Neural cell (in vitro differentiated cells): ENCODE data around the gene ADH5. TPM values are rescaled to one million over a fixed set of nuclear protein-coding genes. Genes with fewer than 3 reads are reported as not detected.

Source experiments
- H2AFZ ChIP-seq: fragments of 200-600, 300-800 bp; sonication (generic), shearing (Covaris generic); 2 replicates; pipeline ENCODE4 v1.6.0; 2014; ENCODE audit warnings: low read depth, mild to moderate bottlenecking, antibody characterized with exemption, low read length, moderate library complexity
- H3F3A ChIP-seq: fragments of 200-600 bp; shearing (Covaris generic); 2 replicates; pipeline ENCODE4 v1.6.1; 2016; ENCODE audit warnings: mild to moderate bottlenecking, moderate library complexity, mixed read lengths, antibody characterized with exemption, low read length; ENCODE audit not compliant: insufficient read depth, poor library complexity, severe bottlenecking
- H3K27ac ChIP-seq: fragments of 200-600, 300-800 bp; sonication (generic), shearing (Covaris generic); 2 replicates; pipeline ENCODE4 v1.5.1; 2014; ENCODE audit warnings: mild to moderate bottlenecking, low read length, moderate library complexity
- H3K27me3 ChIP-seq: fragments of 300-800, 200-600 bp; sonication (generic), shearing (Covaris generic); 2 replicates; pipeline ENCODE4 v1.6.0; 2014; ENCODE audit warnings: mild to moderate bottlenecking, low read depth, low read length, moderate library complexity; ENCODE audit not compliant: insufficient read depth
- H3K36me3 ChIP-seq: fragments of 300-800, 200-600 bp; sonication (generic), shearing (Covaris generic); 2 replicates; pipeline ENCODE4 v1.5.1; 2014; ENCODE audit warnings: mild to moderate bottlenecking, antibody characterized with exemption, low read length, moderate library complexity; ENCODE audit not compliant: insufficient read depth
- H3K4me2 ChIP-seq: fragments of 300-800, 200-600 bp; sonication (generic), shearing (Covaris generic); 2 replicates; pipeline ENCODE4 v1.6.0; 2014; ENCODE audit warnings: mild to moderate bottlenecking, low read length
- H3K4me3 ChIP-seq: fragments of 300-800, 200-600 bp; sonication (generic), shearing (Covaris generic); 2 replicates; pipeline ENCODE4 v1.5.1; 2014; ENCODE audit warnings: mild to moderate bottlenecking, low read length, moderate library complexity
- H3K79me2 ChIP-seq: fragments of 200-600 bp; shearing (Covaris generic); replicated peaks from 2 replicates; pipeline ENCODE4 v1.6.0; 2014; ENCODE audit warnings: mild to moderate bottlenecking, low read length, moderate library complexity; ENCODE audit not compliant: insufficient read depth
- H3K9ac ChIP-seq: fragments of 300-800, 200-600 bp; sonication (generic), shearing (Covaris generic); 2 replicates; pipeline ENCODE4 v1.6.1; 2016; ENCODE audit warnings: mild to moderate bottlenecking, low read length, mixed read lengths
- H3K9me2 ChIP-seq: fragments of 200-600 bp; shearing (Covaris generic); 2 replicates; pipeline ENCODE4 v1.6.1; 2016; ENCODE audit warnings: mild to moderate bottlenecking, low read length, mixed read lengths; ENCODE audit not compliant: insufficient read depth
- H3K9me3 ChIP-seq: fragments of 200-600, 300-800 bp; sonication (generic), shearing (Covaris generic); 2 replicates; pipeline ENCODE4 v1.6.1; 2016; ENCODE audit warnings: mild to moderate bottlenecking, mixed run types, low read length, moderate library complexity, mixed read lengths
- H4K20me1 ChIP-seq: fragments of 200-600 bp; shearing (Covaris generic); 2 replicates; pipeline ENCODE4 v1.6.1; 2016; ENCODE audit warnings: mild to moderate bottlenecking, mixed run types; ENCODE audit not compliant: insufficient read depth
- EP300 ChIP-seq: fragments of 450-650 bp; conservative IDR thresholded peaks from 2 replicates; pipeline ENCODE4 v1.6.1; 2014; ENCODE audit warnings: antibody characterized with exemption, mild to moderate bottlenecking, moderate library complexity; ENCODE audit not compliant: poor library complexity, severe bottlenecking
- EZH2 ChIP-seq: fragments of 200-600, 300-800 bp; shearing (Covaris generic), sonication (generic); IDR thresholded peaks from 2 replicates; pipeline ENCODE4 v1.6.1; 2014; ENCODE audit warnings: antibody characterized with exemption, low read length, borderline replicate concordance, mild to moderate bottlenecking; ENCODE audit not compliant: insufficient read depth, poor library complexity, severe bottlenecking
- MXI1 ChIP-seq: fragments of 450-650 bp; conservative IDR thresholded peaks from 2 replicates; pipeline ENCODE4 v1.6.1; 2014; ENCODE audit warnings: antibody characterized with exemption, mild to moderate bottlenecking; ENCODE audit not compliant: poor library complexity, severe bottlenecking
- POLR2AphosphoS5 ChIP-seq: IDR thresholded peaks from 2 replicates; pipeline ENCODE4 v1.6.1; 2012
- RAD21 ChIP-seq: fragments of 450-650 bp; conservative IDR thresholded peaks from 2 replicates; pipeline ENCODE4 v1.6.1; 2014; ENCODE audit warnings: antibody characterized with exemption, mild to moderate bottlenecking, moderate library complexity
- SMC3 ChIP-seq: fragments of 450-650 bp; conservative IDR thresholded peaks from 2 replicates; pipeline ENCODE4 v1.6.1; 2014; ENCODE audit warnings: antibody characterized with exemption, mild to moderate bottlenecking, moderate library complexity; ENCODE audit not compliant: poor library complexity
- TAF1 ChIP-seq: IDR thresholded peaks from 2 replicates; pipeline ENCODE4 v1.6.1; 2012; ENCODE audit warnings: low read depth
- polyA plus RNA-seq: library from polyadenylated mRNA; depleted of rRNA; stranded (reverse); fragments of >200 nt; gene quantifications from 2 replicates; pipeline ENCODE4 v1.2.3, GENCODE V29; 2014
- TF ChIP-seq, protein P1 (sequence below): IDR thresholded peaks from 2 replicates; pipeline ENCODE4 v1.6.1; 2012; ENCODE audit warnings: borderline replicate concordance
- TF ChIP-seq, protein P2 (sequence below): fragments of 450-650 bp; IDR thresholded peaks from 2 replicates; pipeline ENCODE4 v1.5.1; 2014; ENCODE audit warnings: antibody characterized with exemption, mild to moderate bottlenecking, moderate library complexity; ENCODE audit not compliant: poor library complexity, severe bottlenecking

ADH5 gene
- polyA plus RNA-seq, 1 donor from 2014 or later, result 201 TPM

DNA sequence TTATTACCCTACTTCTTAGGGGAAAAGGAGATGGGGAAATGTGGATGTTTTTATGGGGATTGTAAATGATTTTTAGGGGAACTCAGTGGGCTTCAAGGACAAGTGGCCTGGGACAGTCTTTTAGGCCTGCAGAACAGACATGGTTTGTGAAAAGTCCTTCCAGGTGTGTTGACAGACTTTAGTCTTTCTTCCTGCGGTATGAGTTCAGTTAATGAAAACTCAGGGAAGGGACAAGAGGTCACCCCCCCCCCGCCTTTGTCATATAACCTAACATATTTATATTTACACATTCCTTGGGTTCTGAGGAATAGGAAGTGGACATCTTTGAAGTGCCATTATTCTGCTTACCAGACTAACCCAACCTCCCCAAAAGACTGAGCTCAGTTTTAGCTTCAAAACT is 61.3 kb downstream of the ADH5 start:
- Histone ChIP-seq H3K4me2 (no peak overlapping the region), H3K27me3 (no peaks in the 10 kb centered on the region), H3K36me3 (no peaks in the 10 kb centered on the region), H3F3A (no peaks in the 10 kb centered on the region), H3K9me3 (no peaks in the 10 kb centered on the region), H3K9me2 (no peaks in the 10 kb centered on the region), H3K4me3 (no peak overlapping the region), H3K79me2 (peaks cover 2% of the 10 kb centered on the region), H2AFZ (no peak overlapping the region), H3K27ac (no peak overlapping the region), H4K20me1 (no peaks in the 10 kb centered on the region), H3K9ac (no peak overlapping the region)
- TF ChIP-seq POLR2AphosphoS5, result no peak
- no peak for TF ChIP-seq EP300
- no peak for TF ChIP-seq SMC3
- TF ChIP-seq, protein P1, sequence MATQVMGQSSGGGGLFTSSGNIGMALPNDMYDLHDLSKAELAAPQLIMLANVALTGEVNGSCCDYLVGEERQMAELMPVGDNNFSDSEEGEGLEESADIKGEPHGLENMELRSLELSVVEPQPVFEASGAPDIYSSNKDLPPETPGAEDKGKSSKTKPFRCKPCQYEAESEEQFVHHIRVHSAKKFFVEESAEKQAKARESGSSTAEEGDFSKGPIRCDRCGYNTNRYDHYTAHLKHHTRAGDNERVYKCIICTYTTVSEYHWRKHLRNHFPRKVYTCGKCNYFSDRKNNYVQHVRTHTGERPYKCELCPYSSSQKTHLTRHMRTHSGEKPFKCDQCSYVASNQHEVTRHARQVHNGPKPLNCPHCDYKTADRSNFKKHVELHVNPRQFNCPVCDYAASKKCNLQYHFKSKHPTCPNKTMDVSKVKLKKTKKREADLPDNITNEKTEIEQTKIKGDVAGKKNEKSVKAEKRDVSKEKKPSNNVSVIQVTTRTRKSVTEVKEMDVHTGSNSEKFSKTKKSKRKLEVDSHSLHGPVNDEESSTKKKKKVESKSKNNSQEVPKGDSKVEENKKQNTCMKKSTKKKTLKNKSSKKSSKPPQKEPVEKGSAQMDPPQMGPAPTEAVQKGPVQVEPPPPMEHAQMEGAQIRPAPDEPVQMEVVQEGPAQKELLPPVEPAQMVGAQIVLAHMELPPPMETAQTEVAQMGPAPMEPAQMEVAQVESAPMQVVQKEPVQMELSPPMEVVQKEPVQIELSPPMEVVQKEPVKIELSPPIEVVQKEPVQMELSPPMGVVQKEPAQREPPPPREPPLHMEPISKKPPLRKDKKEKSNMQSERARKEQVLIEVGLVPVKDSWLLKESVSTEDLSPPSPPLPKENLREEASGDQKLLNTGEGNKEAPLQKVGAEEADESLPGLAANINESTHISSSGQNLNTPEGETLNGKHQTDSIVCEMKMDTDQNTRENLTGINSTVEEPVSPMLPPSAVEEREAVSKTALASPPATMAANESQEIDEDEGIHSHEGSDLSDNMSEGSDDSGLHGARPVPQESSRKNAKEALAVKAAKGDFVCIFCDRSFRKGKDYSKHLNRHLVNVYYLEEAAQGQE, result no peak
- TF ChIP-seq, protein P2, sequence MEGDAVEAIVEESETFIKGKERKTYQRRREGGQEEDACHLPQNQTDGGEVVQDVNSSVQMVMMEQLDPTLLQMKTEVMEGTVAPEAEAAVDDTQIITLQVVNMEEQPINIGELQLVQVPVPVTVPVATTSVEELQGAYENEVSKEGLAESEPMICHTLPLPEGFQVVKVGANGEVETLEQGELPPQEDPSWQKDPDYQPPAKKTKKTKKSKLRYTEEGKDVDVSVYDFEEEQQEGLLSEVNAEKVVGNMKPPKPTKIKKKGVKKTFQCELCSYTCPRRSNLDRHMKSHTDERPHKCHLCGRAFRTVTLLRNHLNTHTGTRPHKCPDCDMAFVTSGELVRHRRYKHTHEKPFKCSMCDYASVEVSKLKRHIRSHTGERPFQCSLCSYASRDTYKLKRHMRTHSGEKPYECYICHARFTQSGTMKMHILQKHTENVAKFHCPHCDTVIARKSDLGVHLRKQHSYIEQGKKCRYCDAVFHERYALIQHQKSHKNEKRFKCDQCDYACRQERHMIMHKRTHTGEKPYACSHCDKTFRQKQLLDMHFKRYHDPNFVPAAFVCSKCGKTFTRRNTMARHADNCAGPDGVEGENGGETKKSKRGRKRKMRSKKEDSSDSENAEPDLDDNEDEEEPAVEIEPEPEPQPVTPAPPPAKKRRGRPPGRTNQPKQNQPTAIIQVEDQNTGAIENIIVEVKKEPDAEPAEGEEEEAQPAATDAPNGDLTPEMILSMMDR, result no peak
- TF ChIP-seq EZH2, result no peak
- no peak for TF ChIP-seq TAF1
- no peak for TF ChIP-seq MXI1
- no peak for TF ChIP-seq RAD21

DNA sequence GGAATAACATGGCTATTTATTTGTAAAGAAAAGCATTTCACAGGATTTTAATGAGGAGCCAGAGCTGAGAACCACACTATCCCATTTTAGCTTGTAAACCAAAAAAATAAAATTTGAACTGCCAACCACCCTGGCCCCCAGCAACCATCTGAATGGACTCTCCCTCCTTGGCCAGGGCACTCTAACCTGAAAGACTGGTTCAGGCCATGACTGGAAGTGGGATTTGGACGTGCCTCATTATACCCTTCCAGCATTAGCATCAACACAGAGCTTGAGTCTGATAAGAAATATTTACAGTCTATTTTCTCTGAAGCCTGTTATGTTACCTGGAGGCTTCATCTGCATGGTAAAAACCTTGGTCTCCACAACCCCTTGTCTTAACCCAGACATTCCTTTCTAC is 63.1 kb downstream of the ADH5 start:
- H3K4me3 ChIP-seq, result no peak overlapping the region
- no peaks in the 10 kb centered on the region for H3K9me3 ChIP-seq
- H3K36me3 ChIP-seq, result no peaks in the 10 kb centered on the region
- no peaks in the 10 kb centered on the region for H3F3A ChIP-seq
- no peak overlapping the region for H3K27ac ChIP-seq
- H3K27me3 ChIP-seq, result no peaks in the 10 kb centered on the region
- no peaks in the 10 kb centered on the region for H4K20me1 ChIP-seq
- H3K4me2 ChIP-seq, result no peak overlapping the region
- no peak overlapping the region for H2AFZ ChIP-seq
- no peak overlapping the region for H3K9ac ChIP-seq
- no peaks in the 10 kb centered on the region for H3K9me2 ChIP-seq
- TF ChIP-seq POLR2AphosphoS5, result no peak
- TF ChIP-seq RAD21, result no peak
- no peak for TF ChIP-seq MXI1
- TF ChIP-seq, protein P1, result no peak
- TF ChIP-seq TAF1, result no peak
- TF ChIP-seq EP300, result no peak
- no peak for TF ChIP-seq SMC3
- no peak for TF ChIP-seq EZH2
- TF ChIP-seq, protein P2, result no peak
- H3K79me2 ChIP-seq, result peaks cover 3% of the 10 kb centered on the region
